OCI-LY1 (cell line): ENCODE results near the gene CRYL1.

Source experiments
- H2AFZ ChIP-seq: fragments of 200-600 bp; sonication (generic), shearing (Covaris generic); 2 replicates; pipeline ENCODE4 v1.6.0; 2014; ENCODE audit warnings: antibody characterized with exemption, mild to moderate bottlenecking, low read length
- H3F3A ChIP-seq: fragments of 200-600 bp; sonication (generic), shearing (Covaris generic); 2 replicates; pipeline ENCODE4 v1.6.0; 2014; ENCODE audit warnings: mild to moderate bottlenecking, antibody characterized with exemption, low read length, moderate library complexity; ENCODE audit not compliant: insufficient read depth
- H3K27ac ChIP-seq: fragments of 200-600 bp; sonication (generic); 2 replicates; pipeline ENCODE4 v1.5.1; 2014; ENCODE audit warnings: low read length, mixed run types, mild to moderate bottlenecking, low read depth; ENCODE audit not compliant: poor library complexity, severe bottlenecking
- H3K27me3 ChIP-seq: fragments of 200-600 bp; sonication (generic); 2 replicates; pipeline ENCODE4 v1.6.0; 2014; ENCODE audit warnings: antibody characterized with exemption, mild to moderate bottlenecking, low read length, moderate library complexity; ENCODE audit not compliant: insufficient read depth
- H3K36me3 ChIP-seq: fragments of 200-600 bp; sonication (generic); 2 replicates; pipeline ENCODE4 v1.6.1; 2014; ENCODE audit warnings: mild to moderate bottlenecking, antibody characterized with exemption, low read length, moderate library complexity, mixed read lengths; ENCODE audit not compliant: insufficient read depth
- H3K4me1 ChIP-seq: fragments of 200-600 bp; sonication (generic); 2 replicates; pipeline ENCODE4 v1.5.1; 2014; ENCODE audit warnings: mild to moderate bottlenecking, low read length, moderate library complexity; ENCODE audit not compliant: insufficient read depth, severe bottlenecking
- H3K4me2 ChIP-seq: fragments of 200-600 bp; sonication (generic), shearing (Covaris generic); 2 replicates; pipeline ENCODE4 v1.6.1; 2014; ENCODE audit warnings: low read length
- H3K4me3 ChIP-seq: fragments of 200-600 bp; sonication (generic); 2 replicates; pipeline ENCODE4 v1.5.1; 2014; ENCODE audit warnings: low read length, low read depth, mild to moderate bottlenecking, mixed read lengths; ENCODE audit not compliant: poor library complexity, severe bottlenecking
- H3K79me2 ChIP-seq: fragments of 200-600 bp; shearing (Covaris generic); 2 replicates; pipeline ENCODE4 v1.6.1; 2016; ENCODE audit warnings: mixed run types, low read length, mixed read lengths; ENCODE audit not compliant: insufficient read depth
- H3K9ac ChIP-seq: fragments of 200-600 bp; sonication (generic), shearing (Covaris generic); 2 replicates; pipeline ENCODE4 v1.6.1; 2014; ENCODE audit warnings: mild to moderate bottlenecking, low read length, mixed read lengths
- H3K9me2 ChIP-seq: fragments of 200-600 bp; sonication (generic), shearing (Covaris generic); 2 replicates; pipeline ENCODE4 v1.6.1; 2014; ENCODE audit warnings: low read depth, mild to moderate bottlenecking, low read length, mixed read lengths
- H3K9me3 ChIP-seq: fragments of 200-600 bp; shearing (Covaris generic); 2 replicates; pipeline ENCODE4 v1.6.1; 2014; ENCODE audit warnings: low read length, mixed read lengths
- H4K20me1 ChIP-seq: fragments of 200-600 bp; sonication (generic), shearing (Covaris generic); 2 replicates; pipeline ENCODE4 v1.6.0; 2016; ENCODE audit warnings: mild to moderate bottlenecking, low read length; ENCODE audit not compliant: insufficient read depth
- EZH2 ChIP-seq: fragments of 200-600 bp; sonication (generic), shearing (Covaris generic); IDR thresholded peaks from 2 replicates; pipeline ENCODE4 v1.8.0; 2017; ENCODE audit warnings: borderline replicate concordance, mixed run types, mild to moderate bottlenecking, antibody characterized with exemption, low read length, moderate library complexity, mixed read lengths
- TF ChIP-seq, protein P1 (sequence below): fragments of 200-600 bp; sonication (generic), shearing (Covaris generic); IDR thresholded peaks from 2 replicates; pipeline ENCODE4 v1.5.1; 2017; ENCODE audit warnings: mild to moderate bottlenecking, antibody characterized with exemption, low read length, moderate library complexity, mixed read lengths

CRYL1 gene

DNA sequence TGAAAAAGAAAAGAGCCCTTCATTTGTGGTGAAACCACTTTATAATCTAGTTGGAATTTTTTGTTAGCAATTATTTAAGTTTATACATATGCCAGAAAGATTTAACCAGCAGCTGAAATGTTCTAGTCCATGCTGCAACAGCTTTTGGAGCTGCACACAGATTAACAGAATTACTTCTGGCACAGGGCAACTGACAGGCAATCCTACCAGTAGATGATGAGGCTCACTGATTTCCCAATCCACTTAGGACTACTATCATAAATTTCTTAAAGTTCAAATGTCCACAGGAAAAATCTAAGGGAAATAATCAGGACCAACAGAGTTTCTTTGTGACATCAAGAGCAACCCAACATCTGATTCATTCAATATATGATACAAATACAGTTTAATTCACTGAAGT is 78.8 kb downstream of the CRYL1 start:
- no peak overlapping the region for H3K27ac ChIP-seq
- no peaks in the 10 kb centered on the region for H3K27me3 ChIP-seq
- TF ChIP-seq EZH2: no peak
- TF ChIP-seq, protein P1, sequence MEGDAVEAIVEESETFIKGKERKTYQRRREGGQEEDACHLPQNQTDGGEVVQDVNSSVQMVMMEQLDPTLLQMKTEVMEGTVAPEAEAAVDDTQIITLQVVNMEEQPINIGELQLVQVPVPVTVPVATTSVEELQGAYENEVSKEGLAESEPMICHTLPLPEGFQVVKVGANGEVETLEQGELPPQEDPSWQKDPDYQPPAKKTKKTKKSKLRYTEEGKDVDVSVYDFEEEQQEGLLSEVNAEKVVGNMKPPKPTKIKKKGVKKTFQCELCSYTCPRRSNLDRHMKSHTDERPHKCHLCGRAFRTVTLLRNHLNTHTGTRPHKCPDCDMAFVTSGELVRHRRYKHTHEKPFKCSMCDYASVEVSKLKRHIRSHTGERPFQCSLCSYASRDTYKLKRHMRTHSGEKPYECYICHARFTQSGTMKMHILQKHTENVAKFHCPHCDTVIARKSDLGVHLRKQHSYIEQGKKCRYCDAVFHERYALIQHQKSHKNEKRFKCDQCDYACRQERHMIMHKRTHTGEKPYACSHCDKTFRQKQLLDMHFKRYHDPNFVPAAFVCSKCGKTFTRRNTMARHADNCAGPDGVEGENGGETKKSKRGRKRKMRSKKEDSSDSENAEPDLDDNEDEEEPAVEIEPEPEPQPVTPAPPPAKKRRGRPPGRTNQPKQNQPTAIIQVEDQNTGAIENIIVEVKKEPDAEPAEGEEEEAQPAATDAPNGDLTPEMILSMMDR: no peak
- no peaks in the 10 kb centered on the region for H3K4me1 ChIP-seq
- H3F3A ChIP-seq: no peaks in the 10 kb centered on the region
- H3K4me2 ChIP-seq: no peak overlapping the region
- H4K20me1 ChIP-seq: no peaks in the 10 kb centered on the region
- no peak overlapping the region for H2AFZ ChIP-seq
- no peaks in the 10 kb centered on the region for H3K9me2 ChIP-seq
- H3K9me3 ChIP-seq: peaks cover 3% of the 10 kb centered on the region; the same call in 1 of the 2 replicates
- no peak overlapping the region for H3K4me3 ChIP-seq
- no peaks in the 10 kb centered on the region for H3K79me2 ChIP-seq
- H3K9ac ChIP-seq: no peak overlapping the region
- H3K36me3 ChIP-seq: no peaks in the 10 kb centered on the region

DNA sequence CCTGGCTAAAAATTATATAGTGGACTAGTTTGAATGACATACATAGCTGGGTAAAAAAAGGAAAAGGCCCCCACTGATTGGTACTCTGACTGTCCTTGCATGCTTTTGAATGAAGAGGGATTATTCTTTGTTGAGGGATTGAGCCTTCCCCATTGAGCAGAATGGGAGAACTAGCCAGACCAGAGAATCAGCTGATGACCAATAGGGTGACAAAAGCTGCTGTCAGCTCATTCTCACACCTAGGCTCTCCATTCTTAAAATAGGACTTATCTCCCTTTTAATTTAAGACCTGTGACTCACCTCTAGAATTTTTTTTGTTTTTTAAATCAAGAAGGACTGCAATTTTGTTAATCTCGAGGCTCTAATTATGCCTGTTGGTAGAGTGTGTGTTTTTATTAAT is 79.3 kb downstream of the CRYL1 start:
- Histone ChIP-seq H4K20me1 (no peaks in the 10 kb centered on the region), H3F3A (no peaks in the 10 kb centered on the region), H3K4me1 (no peaks in the 10 kb centered on the region), H3K9me2 (no peaks in the 10 kb centered on the region), H2AFZ (no peak overlapping the region), H3K4me3 (no peak overlapping the region), H3K9me3 (peaks cover 3% of the 10 kb centered on the region; the same call in 1 of the 2 replicates), H3K36me3 (no peaks in the 10 kb centered on the region), H3K79me2 (no peaks in the 10 kb centered on the region), H3K4me2 (no peak overlapping the region), H3K27me3 (no peaks in the 10 kb centered on the region), H3K27ac (no peak overlapping the region), H3K9ac (no peak overlapping the region)
- no peak for TF ChIP-seq EZH2
- TF ChIP-seq, protein P1: no peak

DNA sequence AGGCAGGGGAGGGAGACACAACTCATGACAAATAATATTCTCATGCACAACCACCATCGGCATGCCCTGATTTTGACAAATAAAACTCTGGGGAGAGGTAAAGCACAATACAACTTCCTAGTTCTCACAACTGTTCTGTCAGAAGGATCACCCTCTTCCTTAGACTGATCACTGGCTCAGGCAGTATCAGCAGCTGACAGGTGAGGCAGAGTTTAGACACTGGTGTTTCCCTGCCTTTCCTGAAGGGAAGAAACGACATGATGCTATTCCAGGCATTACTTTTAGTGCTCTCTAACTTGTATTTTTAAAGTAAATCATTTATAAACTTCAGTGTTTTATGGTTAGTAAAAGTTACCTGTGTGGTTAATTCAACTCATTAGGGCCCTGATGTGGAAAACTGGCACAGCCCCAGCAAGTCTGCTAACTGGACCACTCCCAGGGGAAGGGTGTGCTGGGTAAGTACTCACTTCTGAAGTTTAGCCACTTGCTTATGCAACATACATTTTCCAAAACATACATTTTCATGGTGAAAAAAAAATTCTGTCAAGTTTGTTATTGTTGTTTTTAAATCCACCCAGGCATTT is 82.8 kb downstream of the CRYL1 start:
- no peak for TF ChIP-seq EZH2
- TF ChIP-seq, protein P1: no peak
- no peaks in the 10 kb centered on the region for H3K9me2 ChIP-seq
- no peaks in the 10 kb centered on the region for H3K4me1 ChIP-seq
- H3K4me3 ChIP-seq: no peak overlapping the region
- H3K27ac ChIP-seq: no peak overlapping the region
- no peaks in the 10 kb centered on the region for H3F3A ChIP-seq
- H3K79me2 ChIP-seq: no peaks in the 10 kb centered on the region
- no peak overlapping the region for H3K4me2 ChIP-seq
- H3K36me3 ChIP-seq: no peaks in the 10 kb centered on the region
- no peak overlapping the region for H3K9ac ChIP-seq
- H3K9me3 ChIP-seq: no peaks in the 10 kb centered on the region
- H2AFZ ChIP-seq: no peak overlapping the region
- H4K20me1 ChIP-seq: no peaks in the 10 kb centered on the region
- H3K27me3 ChIP-seq: no peaks in the 10 kb centered on the region
